CD4-positive, alpha-beta memory T cell (primary cell): Measurements from ENCODE around the gene FBRSL1. TPM values are rescaled to one million over a fixed set of nuclear protein-coding genes. Genes with fewer than 3 reads are reported as not detected.

Experiments used
- CTCF ChIA-PET: fragments of 350-600 bp; sonication (Branson Sonifier 250); formaldehyde crosslinking; loops from one replicate; lab custom pipeline; 2021; ENCODE audit warnings: inconsistent platforms; ENCODE audit not compliant: partially characterized antibody; lab: Charles Lee
- POLR2A ChIA-PET: fragments of 350-600 bp; sonication (Branson Sonifier 250); formaldehyde crosslinking; loops from one replicate; lab custom pipeline; 2021; ENCODE audit not compliant: partially characterized antibody; lab: Charles Lee
- DNase-seq, 5 donors: peaks; one replicate each; pipeline versions ENCODE4 v3.0.0 to v3.0.0-alpha.2; 2020 to 2022; ENCODE audit warnings: mixed read lengths in 1 of 5
- H3K27ac ChIP-seq: one replicate; pipeline ENCODE4 v1.7.0; 2013; ENCODE audit warnings: low read depth, low read length
- H3K27me3 ChIP-seq: 2 replicates; pipeline ENCODE4 v1.7.0; 2013; ENCODE audit warnings: mild to moderate bottlenecking, low read length, moderate library complexity; ENCODE audit not compliant: insufficient read depth
- H3K36me3 ChIP-seq: 2 replicates; pipeline ENCODE4 v1.7.0; 2013; ENCODE audit warnings: mild to moderate bottlenecking, low read length, moderate library complexity; ENCODE audit not compliant: insufficient read depth
- H3K4me1 ChIP-seq: 2 replicates; pipeline ENCODE4 v1.7.0; 2013; ENCODE audit warnings: mild to moderate bottlenecking, low read length, moderate library complexity; ENCODE audit not compliant: insufficient read depth
- H3K4me3 ChIP-seq, 2 donors: one replicate each; pipeline ENCODE4 v1.7.0; 2013; ENCODE audit warnings: low read length in 2 of 2, mild to moderate bottlenecking in 1 of 2
- H3K9me3 ChIP-seq, 2 donors: one replicate each; pipeline ENCODE4 v1.7.0; 2013; ENCODE audit warnings: low read length in 2 of 2, control low read depth in 1 of 2; ENCODE audit not compliant: control insufficient read depth in 1 of 2
- H3K27ac Mint-ChIP-seq, 7 donors: one replicate each; pipeline ENCODE4 v1.8.0; 2020 to 2021; ENCODE audit warnings: mixed read lengths in 7 of 7, mild to moderate bottlenecking in 6 of 7, inconsistent platforms in 3 of 7, moderate library complexity in 3 of 7
- H3K27me3 Mint-ChIP-seq, 2 donors: one replicate each; pipeline ENCODE4 v1.8.0; 2020 to 2021; ENCODE audit warnings: mixed read lengths in 2 of 2
- H3K36me3 Mint-ChIP-seq, 2 donors: one replicate each; pipeline ENCODE4 v1.8.0; 2020 to 2021; ENCODE audit warnings: mixed read lengths in 2 of 2, inconsistent platforms in 1 of 2, mild to moderate bottlenecking in 1 of 2
- H3K4me1 Mint-ChIP-seq, 4 donors: one replicate each; pipeline ENCODE4 v1.8.0; 2020 to 2021; ENCODE audit warnings: mixed read lengths in 4 of 4, mild to moderate bottlenecking in 1 of 4
- H3K4me3 Mint-ChIP-seq, 8 donors: one replicate each; pipeline ENCODE4 v1.8.0; 2020 to 2021; ENCODE audit warnings: mixed read lengths in 8 of 8, mild to moderate bottlenecking in 7 of 8, moderate library complexity in 6 of 8, inconsistent platforms in 3 of 8
- H3K9me3 Mint-ChIP-seq, 8 donors: one replicate each; pipeline ENCODE4 v1.8.0; 2020 to 2021; ENCODE audit warnings: mixed read lengths in 8 of 8, mild to moderate bottlenecking in 5 of 8, inconsistent platforms in 3 of 8, moderate library complexity in 1 of 8
- intact Hi-C: fragments of 100-400 bp; cut with micrococcal nuclease; formaldehyde crosslinking; loops from one replicate; pipeline ENCODE4 v1.15.1; 2023
- polyA plus RNA-seq, 2 donors: library from polyadenylated mRNA; unstranded; fragments of 300-500 nt; fragmentation: Illumina TruSeq; gene quantifications; one replicate each; pipeline ENCODE4 v1.2.3, GENCODE V29; 2021
- total RNA-seq, 2 experiments: library from RNA; stranded (reverse); gene quantifications; one replicate each; pipeline ENCODE4 v1.2.3, GENCODE V29; 2021

The FBRSL1 gene
- total and polyA plus RNA-seq, 4 experiments from 2014 or later, result 3.1 to 101 (median 97.3) TPM; not detected in 1

GRCh38 chr12:132476421-132476820, 13.5 kb upstream of the FBRSL1 start:
- Histone ChIP-seq H3K36me3 (no peaks in the 10 kb centered on the region), H3K27ac (no peak overlapping the region), H3K9me3 (no peaks in the 10 kb centered on the region), H3K4me3 (no peak overlapping the region), H3K4me1 (peaks cover 27% of the 10 kb centered on the region), H3K27me3 (no peaks in the 10 kb centered on the region)
- peaks cover 0 to 4% of the 10 kb centered on the region in 2 donors for H3K36me3 Mint-ChIP-seq
- H3K4me3 Mint-ChIP-seq, result peak overlapping the region in 6 of 8 donors; percentile 21 to 77 (median 61)
- POLR2A ChIA-PET, result interaction anchor here (0.7 to 6.2 kb wide), 4 partner anchors 12 to 32 kb away, joined by 3 to 70 read pairs (median 4); partner anchors contain the start of gene FBRSL1
- intact Hi-C loops, result no loop called here
- H3K9me3 Mint-ChIP-seq, result peaks cover 0 to 9% (median 0%) of the 10 kb centered on the region in 8 donors
- peaks cover 0 to 3% of the 10 kb centered on the region in 2 donors for H3K27me3 Mint-ChIP-seq
- no peak for DNase-seq
- CTCF ChIA-PET, result no interaction called here
- H3K4me1 Mint-ChIP-seq, result peaks cover 9 to 38% (median 21%) of the 10 kb centered on the region in 4 donors
- peak overlapping the region in 5 of 7 donors; percentile 25 to 95 (median 93) for H3K27ac Mint-ChIP-seq

- peaks cover 0 to 4% of the 10 kb centered on the region in 2 donors for H3K36me3 Mint-ChIP-seq
- H3K27ac Mint-ChIP-seq, result peak overlapping the region in 4 of 7 donors; percentile 22 to 95 (median 57)
- Histone ChIP-seq H3K27me3 (no peaks in the 10 kb centered on the region), H3K36me3 (no peaks in the 10 kb centered on the region), H3K9me3 (no peaks in the 10 kb centered on the region), H3K4me1 (peaks cover 21% of the 10 kb centered on the region), H3K27ac (no peak overlapping the region), H3K4me3 (no peak overlapping the region)
- peak overlapping the region in 6 of 8 donors; percentile 4 to 59 (median 46) for H3K4me3 Mint-ChIP-seq
- intact Hi-C loops, result loop anchor here (1.0 kb wide), 1 partner anchor 11 kb away; no protein-coding TSS in a partner anchor
- H3K27me3 Mint-ChIP-seq, result peaks cover 0 to 3% of the 10 kb centered on the region in 2 donors
- ChIA-PET POLR2A (interaction anchor here (1.2 to 6.2 kb wide), 3 partner anchors 11 to 33 kb away, joined by 3 to 70 read pairs (median 4); partner anchors contain the start of gene FBRSL1), CTCF (interaction anchor here (0.7 kb wide), 1 partner anchor 16 kb away, joined by 3 read pairs; no protein-coding TSS in a partner anchor)
- DNase-seq, result no peak
- H3K9me3 Mint-ChIP-seq, result peaks cover 0 to 9% (median 0%) of the 10 kb centered on the region in 8 donors
- H3K4me1 Mint-ChIP-seq, result peaks cover 7 to 35% (median 16%) of the 10 kb centered on the region in 4 donors
Measured at GRCh38 chr12:132477017-132477702, 12.8 kb upstream of the FBRSL1 start.

- Mint-ChIP-seq H3K9me3 (peaks cover 0 to 9% (median 0%) of the 10 kb centered on the region in 8 donors), H3K27ac (peak overlapping the region in 2 of 7 donors; percentile 78 to 95), H3K27me3 (peaks cover 0 to 3% of the 10 kb centered on the region in 2 donors), H3K36me3 (peaks cover 0 to 2% of the 10 kb centered on the region in 2 donors), H3K4me3 (peak overlapping the region in 2 of 8 donors; percentile 52 to 57), H3K4me1 (peaks cover 6 to 34% (median 15%) of the 10 kb centered on the region in 4 donors)
- CTCF ChIA-PET, result interaction anchor here (0.7 kb wide), 1 partner anchor 17 kb away, joined by 3 read pairs; no protein-coding TSS in a partner anchor
- Histone ChIP-seq H3K4me3 (no peak overlapping the region), H3K27me3 (no peaks in the 10 kb centered on the region), H3K9me3 (no peaks in the 10 kb centered on the region), H3K36me3 (no peaks in the 10 kb centered on the region), H3K4me1 (peaks cover 21% of the 10 kb centered on the region), H3K27ac (no peak overlapping the region)
- POLR2A ChIA-PET, result interaction anchor here (6.2 kb wide), 1 partner anchor 11 kb away, joined by 70 read pairs; the partner anchor contains the start of gene FBRSL1
- no peak for DNase-seq
- intact Hi-C loops, result loop anchor here (1.0 kb wide), 1 partner anchor 10 kb away; no protein-coding TSS in a partner anchor
Measured at GRCh38 chr12:132477703-132478432, 12.1 kb upstream of the FBRSL1 start.

GRCh38 chr12:132478433-132478803, 11.5 kb upstream of the FBRSL1 start:
- H3K4me3 Mint-ChIP-seq, result peak overlapping the region in 1 of 8 donors; percentile 25
- no peaks in the 10 kb centered on the region for H3K27me3 ChIP-seq
- POLR2A ChIA-PET, result interaction anchor here (6.2 kb wide), 1 partner anchor 10 kb away, joined by 70 read pairs; the partner anchor contains the start of gene FBRSL1

GRCh38 chr12:132478845-132479244, 11.1 kb upstream of the FBRSL1 start:
- Mint-ChIP-seq H3K9me3 (peaks cover 0 to 9% (median 0%) of the 10 kb centered on the region in 8 donors), H3K36me3 (peaks cover 0 to 2% of the 10 kb centered on the region in 2 donors), H3K4me3 (no peak overlapping the region), H3K27ac (peak overlapping the region in 1 of 7 donors; percentile 29), H3K27me3 (peaks cover 0 to 3% of the 10 kb centered on the region in 2 donors), H3K4me1 (peaks cover 6 to 38% (median 15%) of the 10 kb centered on the region in 4 donors)
- Histone ChIP-seq H3K9me3 (no peaks in the 10 kb centered on the region), H3K36me3 (no peaks in the 10 kb centered on the region), H3K27me3 (no peaks in the 10 kb centered on the region), H3K4me1 (peaks cover 21% of the 10 kb centered on the region), H3K4me3 (no peak overlapping the region), H3K27ac (no peak overlapping the region)
- DNase-seq, result no peak
- CTCF ChIA-PET, result no interaction called here
- intact Hi-C loops, result no loop called here
- POLR2A ChIA-PET, result interaction anchor here (6.2 kb wide), 1 partner anchor 10 kb away, joined by 70 read pairs; the partner anchor contains the start of gene FBRSL1

More at GRCh38 chr12:132478433-132478803, 11.5 kb upstream of the FBRSL1 start:
- CTCF ChIA-PET, result interaction anchor here (0.7 kb wide), 1 partner anchor 18 kb away, joined by 3 read pairs; no protein-coding TSS in a partner anchor
- H3K4me1 ChIP-seq, result peaks cover 21% of the 10 kb centered on the region
- Mint-ChIP-seq H3K27me3 (peaks cover 0 to 3% of the 10 kb centered on the region in 2 donors), H3K4me1 (peaks cover 6 to 38% (median 15%) of the 10 kb centered on the region in 4 donors), H3K27ac (peak overlapping the region in 1 of 7 donors; percentile 95), H3K36me3 (peaks cover 0 to 2% of the 10 kb centered on the region in 2 donors), H3K9me3 (peaks cover 0 to 9% (median 0%) of the 10 kb centered on the region in 8 donors)
- DNase-seq, result no peak
- no peaks in the 10 kb centered on the region for H3K36me3 ChIP-seq
- no peak overlapping the region for H3K4me3 ChIP-seq
- H3K9me3 ChIP-seq, result no peaks in the 10 kb centered on the region
- no peak overlapping the region for H3K27ac ChIP-seq
- intact Hi-C loops, result no loop called here

- POLR2A ChIA-PET, result interaction anchor here (6.2 kb wide), 1 partner anchor 9 kb away, joined by 70 read pairs; the partner anchor contains the start of gene FBRSL1
- H3K9me3 Mint-ChIP-seq, result peaks cover 0 to 9% (median 0%) of the 10 kb centered on the region in 8 donors
- peaks cover 0 to 2% of the 10 kb centered on the region in 2 donors for H3K36me3 Mint-ChIP-seq
- peaks cover 21% of the 10 kb centered on the region for H3K4me1 ChIP-seq
- no peak overlapping the region for H3K4me3 ChIP-seq
- H3K27ac Mint-ChIP-seq, result peak overlapping the region in 3 of 7 donors; percentile 29 to 77 (median 72)
- no peak overlapping the region for H3K4me3 Mint-ChIP-seq
- no peaks in the 10 kb centered on the region for H3K9me3 ChIP-seq
- intact Hi-C loops, result no loop called here
- CTCF ChIA-PET, result no interaction called here
- H3K27ac ChIP-seq, result no peak overlapping the region
- peaks cover 6 to 38% (median 15%) of the 10 kb centered on the region in 4 donors for H3K4me1 Mint-ChIP-seq
- peaks cover 0 to 3% of the 10 kb centered on the region in 2 donors for H3K27me3 Mint-ChIP-seq
- DNase-seq, result no peak
- no peaks in the 10 kb centered on the region for H3K36me3 ChIP-seq
- H3K27me3 ChIP-seq, result no peaks in the 10 kb centered on the region
Measured at GRCh38 chr12:132479291-132479690, 10.7 kb upstream of the FBRSL1 start.
